Measurements from ENCODE around the gene LIMS2. TPM values are rescaled to one million over a fixed set of nuclear protein-coding genes. Genes with fewer than 3 reads are reported as not detected.
A peak's percentile ranks its signal among the peaks of the same experiment; 100 is the strongest.

LIMS2 gene
- total RNA-seq, 1 donor from 2014 or later: 171 TPM

- DNase-seq (ENCODE audit: low spot score): peak; percentile 84
- TF ChIP-seq, protein P1, sequence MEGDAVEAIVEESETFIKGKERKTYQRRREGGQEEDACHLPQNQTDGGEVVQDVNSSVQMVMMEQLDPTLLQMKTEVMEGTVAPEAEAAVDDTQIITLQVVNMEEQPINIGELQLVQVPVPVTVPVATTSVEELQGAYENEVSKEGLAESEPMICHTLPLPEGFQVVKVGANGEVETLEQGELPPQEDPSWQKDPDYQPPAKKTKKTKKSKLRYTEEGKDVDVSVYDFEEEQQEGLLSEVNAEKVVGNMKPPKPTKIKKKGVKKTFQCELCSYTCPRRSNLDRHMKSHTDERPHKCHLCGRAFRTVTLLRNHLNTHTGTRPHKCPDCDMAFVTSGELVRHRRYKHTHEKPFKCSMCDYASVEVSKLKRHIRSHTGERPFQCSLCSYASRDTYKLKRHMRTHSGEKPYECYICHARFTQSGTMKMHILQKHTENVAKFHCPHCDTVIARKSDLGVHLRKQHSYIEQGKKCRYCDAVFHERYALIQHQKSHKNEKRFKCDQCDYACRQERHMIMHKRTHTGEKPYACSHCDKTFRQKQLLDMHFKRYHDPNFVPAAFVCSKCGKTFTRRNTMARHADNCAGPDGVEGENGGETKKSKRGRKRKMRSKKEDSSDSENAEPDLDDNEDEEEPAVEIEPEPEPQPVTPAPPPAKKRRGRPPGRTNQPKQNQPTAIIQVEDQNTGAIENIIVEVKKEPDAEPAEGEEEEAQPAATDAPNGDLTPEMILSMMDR (IDR thresholded peaks at IDR 0.05): no peak
- Mint-ChIP-seq H3K4me1 (ENCODE audit: low read depth) (peaks cover 80% of the 10 kb centered on the region), H3K27ac (ENCODE audit: unreplicated experiment) (peak overlapping the region; percentile 67), H3K4me3 (ENCODE audit: unreplicated experiment) (peak overlapping the region; percentile 55), H3K27me3 (ENCODE audit: low read depth) (no peaks in the 10 kb centered on the region), H3K36me3 (ENCODE audit: low read depth) (peaks cover 2% of the 10 kb centered on the region), H3K9me3 (ENCODE audit: low read depth) (no peaks in the 10 kb centered on the region)
These were observed 11.1 kb downstream of the LIMS2 start for GRCh38 chr2:127664065-127664894.

DNA sequence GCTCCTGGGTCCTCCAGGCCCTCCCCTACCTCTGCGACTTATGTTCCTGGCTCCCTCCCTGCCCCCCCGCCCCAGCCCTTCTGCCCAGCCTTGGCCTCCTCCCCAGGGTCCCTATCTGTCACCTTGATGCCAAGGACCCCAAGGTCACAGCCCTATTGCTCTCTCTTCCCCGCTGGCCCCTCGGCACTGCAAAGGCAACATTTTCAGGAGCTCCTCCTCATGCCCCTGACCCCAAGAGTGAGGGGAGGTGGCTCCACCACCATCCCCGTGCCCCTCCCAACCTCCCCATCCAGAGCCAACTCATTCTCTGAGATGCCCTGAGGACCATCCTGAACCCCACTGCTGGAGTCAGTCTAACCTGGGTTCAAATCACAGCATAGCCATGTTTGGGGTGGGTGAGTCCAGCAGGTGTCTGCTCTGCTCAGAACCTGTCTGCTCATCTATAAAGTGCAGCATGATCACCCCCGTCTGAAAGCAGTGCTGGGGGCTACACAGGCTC is 11.7 kb downstream of the LIMS2 start:
- H3K4me1 Mint-ChIP-seq (ENCODE audit: low read depth): peaks cover 81% of the 10 kb centered on the region
- H3K27me3 Mint-ChIP-seq (ENCODE audit: low read depth): no peaks in the 10 kb centered on the region
- TF ChIP-seq, protein P1 (IDR thresholded peaks at IDR 0.05): no peak
- peak overlapping the region; percentile 33 for H3K4me3 Mint-ChIP-seq (ENCODE audit: unreplicated experiment)
- peaks cover 2% of the 10 kb centered on the region for H3K36me3 Mint-ChIP-seq (ENCODE audit: low read depth)
- peak; percentile 44 for DNase-seq (ENCODE audit: low spot score)
- H3K9me3 Mint-ChIP-seq (ENCODE audit: low read depth): no peaks in the 10 kb centered on the region
- H3K27ac Mint-ChIP-seq (ENCODE audit: unreplicated experiment): peak overlapping the region; percentile 75

DNA sequence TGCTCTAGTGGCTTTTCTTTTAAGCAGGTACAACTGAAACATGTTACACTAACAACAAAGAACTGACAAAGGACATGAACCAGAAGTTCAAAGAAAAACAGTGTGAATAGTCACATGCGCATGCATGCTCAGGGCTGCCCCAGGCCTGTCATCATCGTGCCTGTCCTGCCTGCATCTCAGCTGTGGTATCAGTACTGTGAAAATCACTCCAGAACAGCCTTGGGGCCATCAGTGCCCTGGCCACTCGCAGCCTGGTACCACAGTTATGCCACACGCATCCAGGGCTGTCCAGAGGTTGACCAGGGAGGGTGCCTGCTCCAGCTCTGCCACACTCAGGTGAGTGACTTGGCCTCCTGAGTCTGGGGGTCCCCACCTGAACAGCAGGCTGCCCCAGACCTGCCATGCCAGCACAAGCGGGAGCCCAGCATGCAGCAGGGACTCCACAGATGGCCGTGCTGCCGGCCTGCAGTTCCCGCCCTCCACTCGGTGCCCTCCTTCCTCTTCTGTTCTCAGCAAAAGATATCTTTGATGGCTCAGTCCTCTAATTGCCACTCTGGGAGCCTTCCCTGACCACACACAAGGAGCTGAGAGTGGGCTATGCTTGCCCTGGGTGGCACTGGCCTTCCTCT is 12.3 kb downstream of the LIMS2 start:
- peak overlapping the region; percentile 75 for H3K27ac Mint-ChIP-seq (ENCODE audit: unreplicated experiment)
- no peaks in the 10 kb centered on the region for H3K9me3 Mint-ChIP-seq (ENCODE audit: low read depth)
- peak; percentile 85 for DNase-seq (ENCODE audit: low spot score)
- H3K4me1 Mint-ChIP-seq (ENCODE audit: low read depth): peaks cover 82% of the 10 kb centered on the region
- TF ChIP-seq, protein P1 (IDR thresholded peaks at IDR 0.05): no peak
- H3K27me3 Mint-ChIP-seq (ENCODE audit: low read depth): no peaks in the 10 kb centered on the region
- peak overlapping the region; percentile 22 for H3K4me3 Mint-ChIP-seq (ENCODE audit: unreplicated experiment)
- peaks cover 2% of the 10 kb centered on the region for H3K36me3 Mint-ChIP-seq (ENCODE audit: low read depth)

- Mint-ChIP-seq H3K36me3 (ENCODE audit: low read depth) (peaks cover 2% of the 10 kb centered on the region), H3K4me3 (ENCODE audit: unreplicated experiment) (no peak overlapping the region), H3K27ac (ENCODE audit: unreplicated experiment) (peak overlapping the region; percentile 89), H3K9me3 (ENCODE audit: low read depth) (no peaks in the 10 kb centered on the region), H3K27me3 (ENCODE audit: low read depth) (no peaks in the 10 kb centered on the region), H3K4me1 (ENCODE audit: low read depth) (peaks cover 76% of the 10 kb centered on the region)
- peak; percentile 66 for DNase-seq (ENCODE audit: low spot score)
- TF ChIP-seq, protein P1 (IDR thresholded peaks at IDR 0.05): peak; percentile 15
These were observed 13.3 kb downstream of the LIMS2 start for GRCh38 chr2:127661949-127662510.

GRCh38 chr2:127661072-127661649 is 14.2 kb downstream of the LIMS2 start:
- H3K27ac Mint-ChIP-seq (ENCODE audit: unreplicated experiment): peak overlapping the region; percentile 89
- TF ChIP-seq, protein P1 (IDR thresholded peaks at IDR 0.05): no peak
- no peaks in the 10 kb centered on the region for H3K9me3 Mint-ChIP-seq (ENCODE audit: low read depth)
- no peaks in the 10 kb centered on the region for H3K27me3 Mint-ChIP-seq (ENCODE audit: low read depth)
- peaks cover 69% of the 10 kb centered on the region for H3K4me1 Mint-ChIP-seq (ENCODE audit: low read depth)
- H3K4me3 Mint-ChIP-seq (ENCODE audit: unreplicated experiment): peak overlapping the region; percentile 12
- peaks cover 2% of the 10 kb centered on the region for H3K36me3 Mint-ChIP-seq (ENCODE audit: low read depth)
- peak; percentile 79 for DNase-seq (ENCODE audit: low spot score)
